ENCODE results near the gene FDXACB1. TPM values are rescaled to one million over a fixed set of nuclear protein-coding genes. Genes with fewer than 3 reads are reported as not detected.

The FDXACB1 gene
- total RNA-seq, 2 experiments from 2014 or later: 4.4 to 5.9 TPM

Other genes starting within 250 kb of the FDXACB1 start
- gene PPP2R1B, start 112.8 kb downstream of the FDXACB1 start, total RNA-seq: 10 to 100 TPM; 56.4 to 57.7 TPM
- gene ALG9, start 7.6 kb downstream of the FDXACB1 start, total RNA-seq: 10 to 100 TPM; 29.2 to 31.1 TPM
- 10 to 100 TPM; 17.8 to 18.3 TPM for gene CFAP68, start 376 bp upstream of the FDXACB1 start, total RNA-seq
- gene CRYAB, start 32.6 kb upstream of the FDXACB1 start, total RNA-seq: not detected
- gene HSPB2, start 33.6 kb upstream of the FDXACB1 start, total RNA-seq: not detected
- not detected for gene C11orf52, start 39.7 kb upstream of the FDXACB1 start, total RNA-seq
- gene DIXDC1, start 58.2 kb upstream of the FDXACB1 start, total RNA-seq: 1 to 10 TPM; 3.1 to 5.1 TPM
- 10 to 100 TPM; 35.4 to 36.7 TPM for gene DLAT, start 146.2 kb upstream of the FDXACB1 start, total RNA-seq
- under 1 TPM; 0.24 to 0.76 TPM for gene PIH1D2, start 194.9 kb upstream of the FDXACB1 start, total RNA-seq
- gene NKAPD1, start 195.1 kb upstream of the FDXACB1 start, total RNA-seq: 10 to 100 TPM; 17.1 to 22.9 TPM
- gene TIMM8B, start 207.6 kb upstream of the FDXACB1 start, total RNA-seq: 10 to 100 TPM; 59.1 to 62.3 TPM
- 10 to 100 TPM; 98.2 to 99.4 TPM for gene SDHD, start 207.7 kb upstream of the FDXACB1 start, total RNA-seq